Endothelial cell of umbilical vein (primary cell): ENCODE results near the gene C2CD4B. TPM values are rescaled to one million over a fixed set of nuclear protein-coding genes. Genes with fewer than 3 reads are reported as not detected.

Experiments
- BruUV-seq: library from RNA; stranded (reverse); fragments of 400-500 nt; replicated peaks from 2 replicates; lab custom pipeline; 2021; lab: Mats Ljungman, UMichigan
- CTCF ChIA-PET: fragments of 300-600, 350-600 bp; sonication (Branson Sonifier 250); formaldehyde crosslinking; loops from one replicate; lab custom pipeline; 2021; ENCODE audit warnings: antibody characterized with exemption, inconsistent platforms; lab: Charles Lee
- POLR2A ChIA-PET: fragments of 300-600, 350-600 bp; sonication (Branson Sonifier 250); formaldehyde crosslinking; loops from one replicate; lab custom pipeline; 2021; ENCODE audit warnings: antibody characterized with exemption, inconsistent platforms; lab: Charles Lee
- DNase-seq: peaks from one replicate; pipeline ENCODE4 v3.0.0-alpha.2; 2011; ENCODE audit warnings: low read depth, low spot score
- FAIRE-seq: peaks from 2 replicates; lab custom pipeline; 2011; peaks lifted over from hg19 to GRCh38; lab: Jason Lieb, UNC
- H2AFZ ChIP-seq: 2 replicates; pipeline ENCODE4 v1.6.0; 2012; ENCODE audit warnings: low read depth, low read length, control low read depth, inconsistent platforms
- H3K27ac ChIP-seq: 2 replicates; pipeline ENCODE4 v1.5.1; 2011; ENCODE audit warnings: low read depth, mild to moderate bottlenecking, control low read depth, low read length, moderate library complexity; ENCODE audit not compliant: insufficient read depth
- H3K27me3 ChIP-seq, 2 experiments: 2 replicates each; pipeline versions ENCODE4 v1.6.0 to v1.6.1; 2011; ENCODE audit warnings: low read length in 2 of 2, mixed read lengths in 1 of 2; ENCODE audit not compliant: control insufficient read depth in 2 of 2, insufficient read depth in 2 of 2
- H3K36me3 ChIP-seq, 2 experiments: 2 replicates in 1 of 2; 3 replicates in 1 of 2; pipeline ENCODE4 v1.5.1; 2011; ENCODE audit warnings: low read length in 2 of 2, mild to moderate bottlenecking in 1 of 2, moderate library complexity in 1 of 2; ENCODE audit not compliant: control insufficient read depth in 2 of 2, insufficient read depth in 2 of 2; ENCODE audit errors: extremely low read depth in 1 of 2
- H3K4me1 ChIP-seq: 3 replicates; pipeline ENCODE4 v1.5.1; 2011; ENCODE audit warnings: mild to moderate bottlenecking, low read length; ENCODE audit not compliant: control insufficient read depth, insufficient read depth; ENCODE audit errors: extremely low read depth
- H3K4me2 ChIP-seq: 2 replicates; pipeline ENCODE4 v1.6.1; 2011; ENCODE audit warnings: low read length, control low read depth, mixed read lengths; ENCODE audit not compliant: insufficient read depth
- H3K4me3 ChIP-seq, 3 experiments: fragments of 200-600 bp in 1 of 3; sonication (generic), shearing (Covaris generic) in 1 of 3; replicated peaks in 1 of 3; 2 replicates each; pipeline ENCODE4 v1.5.1; 2011 to 2016; ENCODE audit warnings: control low read depth in 3 of 3, low read length in 3 of 3, mild to moderate bottlenecking in 2 of 3, inconsistent platforms in 1 of 3, low read depth in 1 of 3, moderate library complexity in 1 of 3; ENCODE audit not compliant: insufficient read depth in 1 of 3
- H3K79me2 ChIP-seq: 2 replicates; pipeline ENCODE4 v1.6.0; 2012; ENCODE audit warnings: low read length, inconsistent platforms; ENCODE audit not compliant: control insufficient read depth, insufficient read depth
- H3K9ac ChIP-seq: replicated peaks from 2 replicates; pipeline ENCODE3; 2011; ENCODE audit warnings: low read length, control low read depth; ENCODE audit not compliant: insufficient read depth; ENCODE audit errors: extremely low read depth
- H3K9me1 ChIP-seq: replicated peaks from 3 replicates; pipeline ENCODE4 v1.6.0; 2011; ENCODE audit warnings: mild to moderate bottlenecking, low read length; ENCODE audit not compliant: control insufficient read depth, insufficient read depth; ENCODE audit errors: extremely low read depth
- H3K9me3 ChIP-seq: replicated peaks from 2 replicates; pipeline ENCODE4 v1.5.1; 2012; ENCODE audit warnings: low read length, inconsistent platforms; ENCODE audit not compliant: control insufficient read depth, insufficient read depth
- H4K20me1 ChIP-seq: replicated peaks from 2 replicates; pipeline ENCODE3; 2011; ENCODE audit warnings: mild to moderate bottlenecking, low read length; ENCODE audit not compliant: control insufficient read depth, insufficient read depth; ENCODE audit errors: extremely low read depth
- EZH2 ChIP-seq: IDR thresholded peaks from 2 replicates; pipeline ENCODE4 v1.6.1; 2012; ENCODE audit warnings: borderline replicate concordance, low read depth, mild to moderate bottlenecking, moderate library complexity, low read length, inconsistent platforms; ENCODE audit not compliant: severe bottlenecking
- FOS ChIP-seq: IDR thresholded peaks from 2 replicates; pipeline ENCODE4 v1.6.1; 2011; ENCODE audit warnings: mild to moderate bottlenecking, low read length, moderate library complexity, borderline replicate concordance; ENCODE audit not compliant: insufficient read depth
- GATA2 ChIP-seq: IDR thresholded peaks from 2 replicates; pipeline ENCODE4 v1.7.0; 2011; ENCODE audit warnings: low read depth, mild to moderate bottlenecking, moderate library complexity, mixed read lengths, low read length; ENCODE audit not compliant: insufficient read length, insufficient read depth
- JUN ChIP-seq: IDR thresholded peaks from 2 replicates; pipeline ENCODE4 v1.6.1; 2011; ENCODE audit warnings: borderline replicate concordance, low read depth; ENCODE audit not compliant: insufficient read length, insufficient read depth
- MAX ChIP-seq: IDR thresholded peaks from 2 replicates; pipeline ENCODE4 v1.6.1; 2011; ENCODE audit not compliant: insufficient read depth, insufficient read length
- MYC ChIP-seq: IDR thresholded peaks from one replicate; pipeline ENCODE4 v1.6.1; 2011; ENCODE audit warnings: mild to moderate bottlenecking, low read depth, low read length
- POLR2A ChIP-seq: IDR thresholded peaks from 2 replicates; pipeline ENCODE4 v1.6.1; 2012; ENCODE audit warnings: low read depth, mild to moderate bottlenecking, control low read depth, low read length
- POLR2AphosphoS5 ChIP-seq: IDR thresholded peaks from 2 replicates; pipeline ENCODE4 v1.6.1; 2012; ENCODE audit warnings: low read depth, mild to moderate bottlenecking, control low read depth, low read length, moderate library complexity; ENCODE audit not compliant: insufficient read depth
- dilution Hi-C: fragments of 300-500 bp; cut with MboI; formaldehyde crosslinking; loops from one replicate; pipeline ENCODE4 v1.15.0; 2019; ENCODE audit warnings: low sequenced_read_pairs; ENCODE audit not compliant: extremely low pct_ligation_motif_present
- intact Hi-C: fragments of 100-400 bp; cut with micrococcal nuclease; formaldehyde crosslinking; loops from one replicate; pipeline ENCODE4 v1.10.0; 2022
- polyA plus RNA-seq, 4 experiments: library from polyadenylated mRNA; depleted of rRNA in 3 of 4; stranded (reverse) in 3 of 4; unstranded in 1 of 4; fragments of >200 nt; gene quantifications; 2 replicates each; pipeline versions ENCODE4 v1.2.1 to v1.2.3, GENCODE V29; 2011 to 2012; ENCODE audit warnings: missing spikeins in 1 of 4
- total RNA-seq: library from RNA; stranded (reverse); gene quantifications from 2 replicates; pipeline ENCODE4 v1.2.3, GENCODE V29; 2021
- TF ChIP-seq, protein P1 (sequence below), 2 donors: IDR thresholded peaks; 1 replicate in 1 of 2; 2 replicates in 1 of 2; pipeline ENCODE4 v1.5.1; 2011; ENCODE audit warnings: low read length in 2 of 2, mild to moderate bottlenecking in 2 of 2, moderate library complexity in 2 of 2, control low read depth in 1 of 2, inconsistent platforms in 1 of 2, low read depth in 1 of 2; ENCODE audit not compliant: insufficient read depth in 1 of 2; ENCODE audit errors: extremely low read depth in 1 of 2

C2CD4B gene
- total and polyA plus RNA-seq, 2 donors (not counting 3 experiments of a cell fraction or from before 2014, with no cell fraction given), result 28.4 to 31.7 TPM

DNA sequence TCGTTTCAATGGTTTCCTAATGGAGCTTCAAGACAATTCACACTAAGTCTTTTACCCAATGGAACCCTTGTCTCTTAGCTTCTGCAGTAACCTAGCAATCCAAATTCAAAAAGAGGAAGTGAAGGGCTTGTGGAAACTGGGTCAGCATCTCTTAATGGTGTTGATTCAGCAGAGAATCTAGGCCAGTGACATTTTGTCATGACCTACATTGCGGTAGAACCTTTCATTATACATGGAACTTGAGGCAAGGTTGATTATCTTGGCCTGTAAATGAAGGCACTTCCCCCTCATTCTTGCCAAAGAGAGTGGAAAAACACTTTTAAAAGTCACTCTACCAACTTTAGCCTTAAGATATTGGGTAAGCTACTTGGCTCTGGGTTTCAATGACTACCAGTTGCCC is 42.8 kb downstream of the C2CD4B start:
- Histone ChIP-seq H3K27ac (no peak overlapping the region), H3K4me3 (no peak overlapping the region), H3K9me1 (no peaks in the 10 kb centered on the region), H3K4me1 (peaks cover 60% of the 10 kb centered on the region), H3K4me2 (no peak overlapping the region), H3K79me2 (no peaks in the 10 kb centered on the region), H3K36me3 (no peaks in the 10 kb centered on the region), H3K9me3 (no peaks in the 10 kb centered on the region), H3K9ac (no peak overlapping the region), H2AFZ (no peak overlapping the region), H3K27me3 (no peaks in the 10 kb centered on the region), H4K20me1 (no peaks in the 10 kb centered on the region)
- no peak for DNase-seq
- POLR2A ChIA-PET, result no interaction called here
- CTCF ChIA-PET, result interaction anchor here (1.2 kb wide), 1 partner anchor 19 kb away, joined by 3 read pairs; no protein-coding TSS in a partner anchor
- intact Hi-C loops (no loop called here), dilution Hi-C loops (no loop called here)
- TF ChIP-seq POLR2A (no peak), GATA2 (no peak), POLR2AphosphoS5 (no peak), JUN (no peak), EZH2 (no peak), FOS (no peak), MYC (no peak), MAX (no peak)
- TF ChIP-seq, protein P1, sequence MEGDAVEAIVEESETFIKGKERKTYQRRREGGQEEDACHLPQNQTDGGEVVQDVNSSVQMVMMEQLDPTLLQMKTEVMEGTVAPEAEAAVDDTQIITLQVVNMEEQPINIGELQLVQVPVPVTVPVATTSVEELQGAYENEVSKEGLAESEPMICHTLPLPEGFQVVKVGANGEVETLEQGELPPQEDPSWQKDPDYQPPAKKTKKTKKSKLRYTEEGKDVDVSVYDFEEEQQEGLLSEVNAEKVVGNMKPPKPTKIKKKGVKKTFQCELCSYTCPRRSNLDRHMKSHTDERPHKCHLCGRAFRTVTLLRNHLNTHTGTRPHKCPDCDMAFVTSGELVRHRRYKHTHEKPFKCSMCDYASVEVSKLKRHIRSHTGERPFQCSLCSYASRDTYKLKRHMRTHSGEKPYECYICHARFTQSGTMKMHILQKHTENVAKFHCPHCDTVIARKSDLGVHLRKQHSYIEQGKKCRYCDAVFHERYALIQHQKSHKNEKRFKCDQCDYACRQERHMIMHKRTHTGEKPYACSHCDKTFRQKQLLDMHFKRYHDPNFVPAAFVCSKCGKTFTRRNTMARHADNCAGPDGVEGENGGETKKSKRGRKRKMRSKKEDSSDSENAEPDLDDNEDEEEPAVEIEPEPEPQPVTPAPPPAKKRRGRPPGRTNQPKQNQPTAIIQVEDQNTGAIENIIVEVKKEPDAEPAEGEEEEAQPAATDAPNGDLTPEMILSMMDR (IDR thresholded peaks at IDR 0.05; ENCODE audit: extremely low read depth in 1 of 2, insufficient read depth in 1 of 2, low read depth in 1 of 2, low read length in 2 of 2), result no peak
- BruUV-seq, result no TSS peak
- no peak for FAIRE-seq
